Ovary (tissue), 3 donors: ENCODE results near the gene HECW1.

ENCODE experiments used
- EP300 ChIP-seq: sonication (generic); formaldehyde crosslinking; IDR thresholded peaks from one replicate; pipeline ENCODE4 v1.6.1; 2017; ENCODE audit warnings: antibody characterized with exemption
- POLR2A ChIP-seq: fragments of 450-650 bp; IDR thresholded peaks from one replicate; pipeline ENCODE4 v1.6.1; 2017; ENCODE audit warnings: antibody characterized with exemption, mild to moderate bottlenecking, moderate library complexity
- TF ChIP-seq, protein P1 (sequence below), 3 donors: fragments of 450-650 bp in 2 of 3; fragments of 200-600 bp in 1 of 3; IDR thresholded peaks; one replicate each; pipeline versions ENCODE4 v1.5.1 to v1.8.0; 2016 to 2022; ENCODE audit warnings: antibody characterized with exemption in 3 of 3, mild to moderate bottlenecking in 1 of 3
- donor health status: DM: no; HTN: no; CAD: no.

DNA sequence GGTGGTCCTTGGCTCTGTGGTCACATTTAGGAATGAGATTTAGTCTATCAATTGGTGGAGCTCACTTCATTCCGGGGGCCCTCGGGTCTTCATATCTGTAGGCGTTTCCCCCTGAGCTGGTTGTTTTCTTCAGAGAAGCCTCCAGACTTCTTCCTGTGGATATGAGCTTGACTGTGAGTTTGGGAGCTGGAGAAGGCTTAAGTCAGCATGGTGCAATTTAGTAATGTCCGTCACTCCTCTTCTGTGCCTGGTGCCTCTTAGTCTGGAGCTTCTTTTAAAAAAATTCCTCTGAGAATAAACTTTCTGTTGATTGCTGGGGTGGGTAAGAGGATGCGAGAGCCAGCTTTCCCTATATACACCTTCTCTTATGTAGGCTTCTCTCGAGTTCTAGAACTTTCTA is 40.2 kb downstream of the HECW1 start:
- TF ChIP-seq, protein P1, sequence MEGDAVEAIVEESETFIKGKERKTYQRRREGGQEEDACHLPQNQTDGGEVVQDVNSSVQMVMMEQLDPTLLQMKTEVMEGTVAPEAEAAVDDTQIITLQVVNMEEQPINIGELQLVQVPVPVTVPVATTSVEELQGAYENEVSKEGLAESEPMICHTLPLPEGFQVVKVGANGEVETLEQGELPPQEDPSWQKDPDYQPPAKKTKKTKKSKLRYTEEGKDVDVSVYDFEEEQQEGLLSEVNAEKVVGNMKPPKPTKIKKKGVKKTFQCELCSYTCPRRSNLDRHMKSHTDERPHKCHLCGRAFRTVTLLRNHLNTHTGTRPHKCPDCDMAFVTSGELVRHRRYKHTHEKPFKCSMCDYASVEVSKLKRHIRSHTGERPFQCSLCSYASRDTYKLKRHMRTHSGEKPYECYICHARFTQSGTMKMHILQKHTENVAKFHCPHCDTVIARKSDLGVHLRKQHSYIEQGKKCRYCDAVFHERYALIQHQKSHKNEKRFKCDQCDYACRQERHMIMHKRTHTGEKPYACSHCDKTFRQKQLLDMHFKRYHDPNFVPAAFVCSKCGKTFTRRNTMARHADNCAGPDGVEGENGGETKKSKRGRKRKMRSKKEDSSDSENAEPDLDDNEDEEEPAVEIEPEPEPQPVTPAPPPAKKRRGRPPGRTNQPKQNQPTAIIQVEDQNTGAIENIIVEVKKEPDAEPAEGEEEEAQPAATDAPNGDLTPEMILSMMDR (IDR thresholded peaks at IDR 0.05): no peak
- TF ChIP-seq POLR2A: no peak
- TF ChIP-seq EP300: no peak
